Astrocyte of the cerebellum (primary cell): Measurements from ENCODE around the gene FOXP1.

Source experiments
- DNase-seq: peaks from one replicate; pipeline ENCODE4 v3.0.0-alpha.2; 2011; ENCODE audit warnings: low read depth
- H3K4me3 ChIP-seq: 2 replicates; pipeline ENCODE4 v1.5.1; 2011; ENCODE audit warnings: mild to moderate bottlenecking, low read depth, low read length, moderate library complexity
- CTCF ChIP-seq: IDR thresholded peaks from 2 replicates; pipeline ENCODE4 v1.5.1; 2012; ENCODE audit warnings: low read length, low read depth, moderate library complexity, mild to moderate bottlenecking; ENCODE audit errors: missing control alignments
- in situ Hi-C: cut with HindIII; loops from 2 replicates; pipeline ENCODE4 v1.10.0; 2017; ENCODE audit warnings: low sequenced_read_pairs

FOXP1 gene

DNA sequence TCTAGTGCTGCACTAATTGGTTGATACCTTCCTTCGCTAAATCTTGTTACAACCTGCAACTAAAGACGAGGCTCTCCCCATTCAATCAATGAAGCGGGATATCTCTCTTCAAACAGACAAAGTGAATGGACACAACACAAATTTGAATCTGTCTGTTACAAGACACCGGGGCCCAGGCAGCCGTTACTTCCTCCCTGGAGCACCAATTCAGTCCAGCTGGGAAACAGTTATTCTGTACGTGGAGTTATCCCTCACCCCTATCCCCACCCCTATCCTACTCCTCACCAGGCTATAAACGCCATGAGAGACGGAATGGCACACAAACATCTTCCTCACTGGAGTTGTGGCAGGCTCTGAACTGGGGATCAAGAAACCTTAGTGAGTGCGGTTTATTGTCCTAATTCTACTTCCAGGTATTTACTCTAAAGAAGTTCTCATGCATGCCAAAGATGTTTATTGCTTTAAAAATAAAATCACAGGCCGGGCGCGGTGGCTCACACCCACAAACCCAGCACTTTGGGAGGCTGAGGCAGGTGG lies 181.8 kb downstream of the FOXP1 start:
- TF ChIP-seq CTCF, result no peak
- no peak for DNase-seq
- H3K4me3 ChIP-seq, result no peak overlapping the region
- in situ Hi-C loops, result no loop called here

- no peak for TF ChIP-seq CTCF
- H3K4me3 ChIP-seq, result no peak overlapping the region
- in situ Hi-C loops, result no loop called here
- no peak for DNase-seq
Observed at GRCh38 chr3:71400986-71401451, 182.5 kb downstream of the FOXP1 start.

- in situ Hi-C loops, result no loop called here
- no peak for TF ChIP-seq CTCF
- H3K4me3 ChIP-seq, result no peak overlapping the region
- DNase-seq, result no peak
Observed at GRCh38 chr3:71399478-71399877, 184.1 kb downstream of the FOXP1 start.

DNA sequence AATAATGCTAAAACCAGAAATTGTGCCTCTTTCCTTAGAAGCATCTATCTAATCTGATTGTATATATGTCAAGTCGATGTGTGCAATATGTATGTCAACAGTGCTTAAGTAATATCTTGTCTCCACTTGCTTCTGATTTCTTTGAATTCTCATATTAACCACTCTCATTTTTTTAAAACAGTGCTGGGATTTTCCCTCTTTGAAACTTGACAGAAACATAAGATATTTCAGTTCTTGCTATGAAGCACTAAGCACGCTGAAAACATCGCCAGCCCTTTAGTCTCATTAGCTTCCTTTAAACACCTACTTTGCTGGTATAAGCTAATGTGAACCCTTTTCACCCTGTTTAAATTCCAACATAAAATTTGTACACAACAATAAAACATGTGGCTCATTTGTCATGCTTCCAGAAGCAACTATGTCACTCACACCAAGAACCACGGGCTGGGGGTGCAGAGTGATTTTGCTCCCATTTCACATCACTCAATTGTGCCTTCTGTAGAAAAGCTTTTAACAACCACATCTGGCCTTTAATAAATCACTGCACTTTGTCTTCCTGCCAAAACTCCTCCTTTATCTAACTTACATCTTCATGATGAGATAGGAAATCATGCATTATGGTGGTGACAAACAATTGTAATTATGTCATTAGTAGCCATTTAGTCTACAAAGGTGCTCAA lies 185.2 kb downstream of the FOXP1 start:
- in situ Hi-C loops, result no loop called here
- no peak for TF ChIP-seq CTCF
- DNase-seq, result no peak
- H3K4me3 ChIP-seq, result no peak overlapping the region

GRCh38 chr3:71397726-71398125 lies 185.8 kb downstream of the FOXP1 start:
- DNase-seq, result no peak
- in situ Hi-C loops, result no loop called here
- TF ChIP-seq CTCF, result no peak
- no peak overlapping the region for H3K4me3 ChIP-seq

GRCh38 chr3:71397046-71397445 lies 186.5 kb downstream of the FOXP1 start:
- H3K4me3 ChIP-seq, result no peak overlapping the region
- peak; percentile 56 for TF ChIP-seq CTCF
- DNase-seq, result no peak
- in situ Hi-C loops, result no loop called here
